H1 (cell line): ENCODE results near the gene CD300E. TPM values are rescaled to one million over a fixed set of nuclear protein-coding genes. Genes with fewer than 3 reads are reported as not detected.

ENCODE experiments used
- CTCF ChIA-PET: fragments of 300-600 bp; sonication (Branson Sonifier 250); formaldehyde crosslinking; loops from one replicate; lab custom pipeline; 2021; ENCODE audit not compliant: partially characterized antibody; lab: Charles Lee
- POLR2A ChIA-PET: fragments of 300-600 bp; sonication (Branson Sonifier 250); formaldehyde crosslinking; loops from one replicate; lab custom pipeline; 2021; ENCODE audit warnings: inconsistent platforms; ENCODE audit not compliant: partially characterized antibody; lab: Charles Lee
- DNase-seq, 2 experiments: peaks; one replicate each; pipeline versions ENCODE4 v3.0.0 to v3.0.0-alpha.2; 2010 to 2022; ENCODE audit warnings: low spot score in 2 of 2, low read depth in 1 of 2, mixed read lengths in 1 of 2
- FAIRE-seq: peaks from 2 replicates; lab custom pipeline; 2011; peaks lifted over from hg19 to GRCh38; lab: Jason Lieb, UNC
- H2AFZ ChIP-seq: 2 replicates; pipeline ENCODE4 v1.8.1; 2012; ENCODE audit warnings: low read length, inconsistent platforms
- H2AK5ac ChIP-seq: 2 replicates; pipeline ENCODE4 v1.6.1; 2013; ENCODE audit warnings: low read depth, low read length
- H2BK120ac ChIP-seq: replicated peaks from 2 replicates; pipeline ENCODE3; 2013; ENCODE audit warnings: low read depth, low read length, inconsistent platforms
- H2BK12ac ChIP-seq: 2 replicates; pipeline ENCODE4 v1.6.1; 2013; ENCODE audit warnings: low read depth, low read length
- H2BK15ac ChIP-seq: 2 replicates; pipeline ENCODE4 v1.6.1; 2013; ENCODE audit warnings: low read length
- H2BK20ac ChIP-seq: 2 replicates; pipeline ENCODE4 v1.6.1; 2013; ENCODE audit warnings: low read length
- H2BK5ac ChIP-seq: 2 replicates; pipeline ENCODE4 v1.6.1; 2013; ENCODE audit warnings: low read depth, low read length
- H3K14ac ChIP-seq: 2 replicates; pipeline ENCODE4 v1.6.1; 2013; ENCODE audit warnings: inconsistent platforms; ENCODE audit not compliant: insufficient read length
- H3K18ac ChIP-seq: 2 replicates; pipeline ENCODE4 v1.6.1; 2013; ENCODE audit warnings: low read length; ENCODE audit errors: extremely low read depth
- H3K23ac ChIP-seq: 2 replicates; pipeline ENCODE4 v1.6.1; 2013; ENCODE audit warnings: inconsistent platforms; ENCODE audit not compliant: insufficient read length
- H3K23me2 ChIP-seq: 2 replicates; pipeline ENCODE4 v1.6.1; 2013; ENCODE audit warnings: low read depth, low read length
- H3K27ac ChIP-seq: 2 replicates; pipeline ENCODE4 v1.6.1; 2011; ENCODE audit warnings: low read depth, low read length, inconsistent platforms
- H3K27me3 ChIP-seq, 4 experiments: replicated peaks in 1 of 4; 1 replicate in 1 of 4; 2 replicates in 3 of 4; pipeline versions ENCODE4 v1.6.1 to v1.8.1; 2011 to 2013; ENCODE audit warnings: low read length in 3 of 4, mild to moderate bottlenecking in 3 of 4, inconsistent platforms in 2 of 4, mixed read lengths in 2 of 4, moderate library complexity in 1 of 4; ENCODE audit not compliant: control insufficient read depth in 3 of 4, insufficient read depth in 3 of 4; ENCODE audit errors: extremely low read depth in 1 of 4
- H3K36me3 ChIP-seq, 4 experiments: 2 replicates each; pipeline versions ENCODE4 v1.6.1 to v1.8.1; 2011 to 2013; ENCODE audit warnings: mild to moderate bottlenecking in 4 of 4, low read length in 3 of 4, moderate library complexity in 2 of 4, control low read depth in 1 of 4, inconsistent platforms in 1 of 4; ENCODE audit not compliant: insufficient read depth in 4 of 4, control insufficient read depth in 2 of 4
- H3K4ac ChIP-seq: replicated peaks from 2 replicates; pipeline ENCODE3; 2013; ENCODE audit warnings: low read length, low read depth, mixed read lengths, inconsistent platforms; ENCODE audit not compliant: insufficient read length
- H3K4me1 ChIP-seq, 4 experiments: replicated peaks in 1 of 4; 1 replicate in 1 of 4; 2 replicates in 3 of 4; pipeline versions ENCODE4 v1.6.1 to v1.8.1; 2011 to 2013; ENCODE audit warnings: low read length in 3 of 4, inconsistent platforms in 2 of 4, mixed read lengths in 1 of 4; ENCODE audit not compliant: insufficient read depth in 4 of 4, control insufficient read depth in 3 of 4
- H3K4me2 ChIP-seq, 2 experiments: 2 replicates each; pipeline versions ENCODE4 v1.6.1 to v1.8.1; 2011 to 2013; ENCODE audit warnings: low read depth in 2 of 2, low read length in 2 of 2, control low read depth in 1 of 2, inconsistent platforms in 1 of 2, mild to moderate bottlenecking in 1 of 2; ENCODE audit not compliant: insufficient read depth in 1 of 2
- H3K4me3 ChIP-seq, 4 experiments: fragments of 200-600, 300-600 bp in 1 of 4; sonication (generic), shearing (Covaris generic), sonication (Bioruptor Twin) in 1 of 4; 2 replicates each; pipeline versions ENCODE4 v1.5.1 to v1.8.1; 2011 to 2016; ENCODE audit warnings: low read length in 4 of 4, low read depth in 3 of 4, control low read depth in 2 of 4, inconsistent platforms in 2 of 4, mild to moderate bottlenecking in 2 of 4, mixed read lengths in 1 of 4, moderate library complexity in 1 of 4; ENCODE audit not compliant: insufficient read depth in 2 of 4; ENCODE audit errors: extremely low read depth in 1 of 4
- H3K56ac ChIP-seq: replicated peaks from 2 replicates; pipeline ENCODE3; 2013; ENCODE audit warnings: low read depth, mild to moderate bottlenecking, mixed read lengths, low read length, inconsistent platforms; ENCODE audit not compliant: insufficient read length
- H3K79me1 ChIP-seq: 2 replicates; pipeline ENCODE4 v1.6.1; 2013; ENCODE audit warnings: low read depth, low read length, control low read depth
- H3K79me2 ChIP-seq, 2 experiments: 2 replicates each; pipeline versions ENCODE4 v1.6.1 to v1.8.1; 2012 to 2013; ENCODE audit warnings: low read length in 2 of 2, mild to moderate bottlenecking in 2 of 2, inconsistent platforms in 1 of 2; ENCODE audit not compliant: insufficient read depth in 2 of 2, control insufficient read depth in 1 of 2
- H3K9ac ChIP-seq, 4 experiments: replicated peaks in 1 of 4; 1 replicate in 1 of 4; 2 replicates in 3 of 4; pipeline versions ENCODE4 v1.6.1 to v1.8.1; 2011 to 2013; ENCODE audit warnings: low read depth in 3 of 4, low read length in 3 of 4, control low read depth in 2 of 4, mild to moderate bottlenecking in 2 of 4, moderate library complexity in 2 of 4, inconsistent platforms in 1 of 4; ENCODE audit errors: extremely low read depth in 1 of 4
- H3K9me3 ChIP-seq, 2 experiments: 2 replicates each; pipeline versions ENCODE4 v1.6.1 to v1.8.1; 2012 to 2013; ENCODE audit warnings: mild to moderate bottlenecking in 2 of 2, moderate library complexity in 2 of 2, control low read depth in 1 of 2, inconsistent platforms in 1 of 2, low read depth in 1 of 2, low read length in 1 of 2, mixed read lengths in 1 of 2; ENCODE audit not compliant: insufficient read depth in 2 of 2
- H4K20me1 ChIP-seq, 2 experiments: replicated peaks in 1 of 2; 2 replicates each; pipeline versions ENCODE3 to v1.8.1; 2011 to 2013; ENCODE audit warnings: inconsistent platforms in 2 of 2, low read length in 2 of 2, mild to moderate bottlenecking in 1 of 2; ENCODE audit not compliant: insufficient read depth in 2 of 2, control insufficient read depth in 1 of 2
- H4K5ac ChIP-seq: 2 replicates; pipeline ENCODE4 v1.6.1; 2013; ENCODE audit warnings: low read length, low read depth, mixed read lengths, inconsistent platforms; ENCODE audit not compliant: insufficient read length
- H4K8ac ChIP-seq: 2 replicates; pipeline ENCODE4 v1.8.0; 2013; ENCODE audit warnings: mild to moderate bottlenecking, moderate library complexity, low read length, inconsistent platforms; ENCODE audit not compliant: insufficient read depth; ENCODE audit errors: extremely low read depth
- H4K91ac ChIP-seq: replicated peaks from 2 replicates; pipeline ENCODE3; 2013; ENCODE audit warnings: low read length, mixed read lengths, inconsistent platforms; ENCODE audit not compliant: insufficient read length
- ATF2 ChIP-seq: IDR thresholded peaks from 2 replicates; pipeline ENCODE4 v1.6.1; 2012; ENCODE audit warnings: low read length, inconsistent platforms
- CHD2 ChIP-seq: IDR thresholded peaks from 2 replicates; pipeline ENCODE4 v1.6.1; 2012; ENCODE audit warnings: low read length, improper control_type of control experiment
- CREB1 ChIP-seq: IDR thresholded peaks from 2 replicates; pipeline ENCODE4 v1.6.1; 2012; ENCODE audit warnings: inconsistent platforms
- GTF2F1 ChIP-seq: IDR thresholded peaks from 2 replicates; pipeline ENCODE4 v1.6.1; 2012; ENCODE audit warnings: low read depth, low read length, improper control_type of control experiment, borderline replicate concordance
- POU5F1 ChIP-seq: IDR thresholded peaks from 2 replicates; pipeline ENCODE4 v1.6.1; 2011; ENCODE audit warnings: low read depth, mild to moderate bottlenecking, low read length, moderate library complexity
- RFX5 ChIP-seq: IDR thresholded peaks from 2 replicates; pipeline ENCODE4 v1.6.1; 2011; ENCODE audit warnings: low read depth, low read length, improper control_type of control experiment, borderline replicate concordance
- TAF1 ChIP-seq: IDR thresholded peaks from 2 replicates; pipeline ENCODE4 v1.6.1; 2011; ENCODE audit warnings: mild to moderate bottlenecking, low read depth, low read length
- USF2 ChIP-seq: IDR thresholded peaks from 2 replicates; pipeline ENCODE4 v1.6.1; 2011; ENCODE audit warnings: low read length, improper control_type of control experiment
- WGBS, 2 experiments: shearing (Covaris generic) in 1 of 2; methylation state at CpG; one replicate each; pipeline versions ENCODE4 v1.1.6 to v1.1.7; 2013 to 2015; ENCODE audit warnings: low lambda C conversion rate in 2 of 2, mixed read lengths in 2 of 2, inconsistent platforms in 1 of 2, low coverage in 1 of 2, missing lambda C conversion rate in 1 of 2; ENCODE audit not compliant: insufficient replicate concordance in 2 of 2, insufficient coverage in 1 of 2, insufficient read length in 1 of 2; ENCODE audit errors: extremely low coverage in 1 of 2, missing lambda C conversion rate in 1 of 2; 5-methylcytosine and 5-hydroxymethylcytosine counted together
- polyA plus RNA-seq, 7 experiments: library from polyadenylated mRNA; depleted of rRNA in 3 of 7; stranded (reverse) in 5 of 7; unstranded in 2 of 7; fragments of >200 nt in 5 of 7; fragments of 200-250 nt in 2 of 7; gene quantifications; 1 replicate in 5 of 7; 2 replicates in 1 of 7; 4 replicates in 1 of 7; pipeline versions ENCODE4 v1.2.1 to v1.2.3, GENCODE V29; 2011 to 2013; ENCODE audit warnings: missing spikeins in 2 of 7, mixed read lengths in 2 of 7
- total RNA-seq: library from RNA; stranded (reverse); fragmentation: NEBNext Ultra II Directional; extraction: Animal tissue kit (Norgen Biotek cat#: 25700); gene quantifications from 2 replicates; pipeline ENCODE4 v1.2.1, GENCODE V29; 2021

CD300E gene
- total and polyA plus RNA-seq, 2 of the 8 experiments (the other 6 are each of a cell fraction or from before 2014, with no cell fraction given): not detected

GRCh38 chr17:74563358-74563757 lies 60.2 kb downstream of the CD300E start:
- Histone ChIP-seq H2AK5ac (peak overlapping the region; percentile 90; the same call in 1 of the 2 replicates), H3K4me2 (no peak overlapping the region), H3K9me3 (peaks cover 3 to 4% of the 10 kb centered on the region in 2 experiments; a peak in 3 of 4 replicates), H3K9ac (no peak overlapping the region), H3K23me2 (peaks cover 7% of the 10 kb centered on the region; the same call in 1 of the 2 replicates), H4K91ac (no peak overlapping the region), H2BK12ac (peak overlapping the region; percentile 85), H3K4me1 (peaks cover 0 to 2% (median under 1%) of the 10 kb centered on the region in 4 experiments; a peak in 2 of 7 replicates), H3K79me2 (no peaks in the 10 kb centered on the region), H2AFZ (no peak overlapping the region), H2BK5ac (no peak overlapping the region), H4K5ac (no peak overlapping the region), H3K27ac (no peak overlapping the region), H2BK20ac (peak overlapping the region; percentile 29; the same call in 1 of the 2 replicates), H3K56ac (no peak overlapping the region), H4K8ac (no peak overlapping the region), H3K18ac (no peak overlapping the region), H2BK15ac (peak overlapping the region; percentile 50), H3K23ac (no peak overlapping the region), H2BK120ac (no peak overlapping the region), H3K79me1 (peaks cover under 1% of the 10 kb centered on the region; the same call in 1 of the 2 replicates), H3K36me3 (no peaks in the 10 kb centered on the region), H3K27me3 (no peaks in the 10 kb centered on the region; a peak in 2 of 7 replicates), H3K4me3 (no peak overlapping the region), H3K4ac (no peak overlapping the region), H4K20me1 (peaks cover 0 to 5% of the 10 kb centered on the region in 2 experiments), H3K14ac (no peak overlapping the region)
- WGBS, 2 experiments: 100% methylated on average over 1 of the region's 1 CpG; no CpG with 5 or more reads in 1 of the 2 experiments
- DNase-seq: no peak
- ChIA-PET POLR2A (no interaction called here), CTCF (no interaction called here)
- TF ChIP-seq CHD2 (no peak), RFX5 (no peak), GTF2F1 (no peak), CREB1 (no peak), ATF2 (no peak), USF2 (no peak), POU5F1 (no peak), TAF1 (no peak)
- FAIRE-seq: no peak
